Stimulated activated CD8-positive, alpha-beta memory T cell treated with anti-CD3 and anti-CD28 coated beads, Interleukin-15, amount 100 ng/mL, for 4 hours (primary cell): ENCODE measurements around the gene EID3.
"Not testable (repeated sequence)": the region's sequence is repeated elsewhere in the genome, so short reads cannot be mapped to it uniquely, and the experiment has no call there.

ENCODE experiments used
- DNase-seq, 2 donors: peaks; one replicate each; pipeline ENCODE4 v3.0.0-alpha.2; 2020; ENCODE audit warnings: low read depth in 2 of 2

Gene EID3

GRCh38 chr12:104303538-104304151 lies at the start of gene EID3:
Gene EID3, plus strand, starts transcription at chr12:104303739. Its CDS starts 196 bp downstream, at chr12:104303935.
- DNase-seq = peak; percentile 79 to 82

DNA sequence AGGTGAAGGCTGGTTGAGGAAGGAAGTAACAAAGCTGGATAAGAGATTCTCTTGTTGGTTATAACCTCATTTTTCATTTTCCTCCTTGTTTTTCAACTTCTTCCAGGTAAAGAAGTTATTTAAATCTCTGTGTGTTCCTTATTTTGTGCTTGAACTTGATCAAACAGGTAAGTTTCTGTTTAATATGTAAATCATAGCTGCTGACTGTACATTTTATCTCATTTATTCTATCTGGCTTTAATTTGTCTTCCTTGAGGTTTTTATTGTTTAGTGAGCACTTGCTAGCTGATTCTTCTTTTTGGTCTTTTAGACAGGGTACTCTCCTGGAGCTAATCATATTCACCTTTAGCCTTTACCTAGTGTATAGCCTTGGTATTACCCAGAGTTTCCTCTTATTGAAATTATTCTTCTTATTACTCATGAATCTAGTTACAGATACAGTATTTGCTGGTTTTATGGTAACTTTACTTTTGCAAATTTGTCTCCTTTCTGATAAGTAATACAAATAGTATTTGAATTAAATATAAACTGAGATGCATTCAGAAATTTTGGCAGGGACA lies 45.5 kb upstream of the EID3 start:
- DNase-seq = no peak

GRCh38 chr12:104258476-104259067 lies 45.0 kb upstream of the EID3 start:
- no peak for DNase-seq

DNA sequence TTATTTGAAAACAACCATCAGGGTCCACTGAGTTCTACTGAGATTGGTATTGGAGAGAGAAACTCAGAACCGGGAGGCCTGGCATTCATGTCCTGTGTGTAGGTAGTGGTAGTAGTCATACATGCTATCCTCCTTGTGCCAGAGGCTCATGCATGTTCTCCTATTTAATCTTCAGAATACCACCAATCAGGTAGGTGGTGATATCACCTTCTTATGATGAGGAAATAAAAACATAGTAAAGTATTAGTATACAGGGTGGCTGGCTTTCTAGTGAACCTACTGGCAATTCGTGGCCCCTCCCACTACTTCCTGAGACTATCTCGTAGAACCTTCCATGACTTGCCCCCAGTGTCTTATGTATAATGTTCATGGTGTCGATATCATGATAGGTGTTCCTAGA lies 40.5 kb upstream of the EID3 start:
- no peak for DNase-seq

DNA sequence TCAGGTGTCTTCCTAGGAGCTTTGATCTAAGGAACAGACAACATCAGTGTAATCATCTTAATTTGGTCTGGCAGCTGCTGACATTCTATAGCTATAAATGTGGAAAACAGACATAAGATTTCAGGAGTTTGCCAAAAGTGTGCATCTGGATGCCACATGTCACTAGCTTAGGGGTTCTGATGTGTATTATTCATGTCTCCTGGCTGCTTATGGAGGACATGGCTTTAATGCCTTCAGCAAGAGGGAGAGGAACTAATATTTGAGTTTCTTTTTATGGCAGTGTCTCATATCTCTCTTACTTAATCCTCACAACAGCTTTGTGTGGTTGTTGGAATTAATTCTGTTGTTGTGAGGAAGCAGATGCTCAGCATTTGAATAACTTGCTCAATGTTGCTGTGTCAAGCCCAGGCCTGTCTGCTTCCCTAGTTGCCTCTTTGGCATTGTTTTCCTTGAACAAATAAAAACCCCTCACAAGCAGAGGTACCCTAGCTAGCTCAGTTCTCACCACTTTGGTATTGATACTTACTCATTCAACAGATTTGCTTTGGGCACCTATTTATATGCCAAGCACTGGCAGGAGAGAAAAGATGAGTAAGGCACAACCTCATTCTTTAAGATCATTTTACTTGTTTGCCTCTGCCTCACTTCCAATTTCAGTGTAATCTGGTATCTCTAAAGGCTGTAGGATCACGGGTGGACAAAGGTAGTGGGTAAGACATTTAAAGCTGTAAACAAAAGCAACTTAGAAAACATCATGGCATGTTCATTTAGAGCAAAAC lies 39.8 kb upstream of the EID3 start:
- no peak for DNase-seq

GRCh38 chr12:104265436-104265835 lies 38.1 kb upstream of the EID3 start:
- not testable (repeated sequence) for DNase-seq

DNA sequence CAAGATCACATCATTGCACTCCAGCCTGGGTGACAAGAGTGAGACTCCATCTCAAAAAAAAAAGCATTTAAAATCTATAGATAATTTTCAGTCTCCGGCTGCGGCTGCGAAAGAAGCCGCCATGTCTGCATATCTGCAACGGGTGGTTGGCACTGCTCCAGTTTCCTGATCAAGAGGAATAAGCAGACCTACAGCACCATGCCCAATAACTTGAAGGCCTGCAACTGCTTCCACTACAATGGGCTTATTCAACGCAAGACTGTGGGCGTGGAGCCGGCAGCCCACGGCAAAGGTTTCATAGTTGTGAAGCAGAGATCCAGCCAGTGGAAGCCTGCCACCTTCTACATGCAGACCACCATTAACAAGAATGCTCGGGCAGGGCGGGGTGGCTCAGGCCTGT lies 30.6 kb upstream of the EID3 start:
- no peak for DNase-seq

DNA sequence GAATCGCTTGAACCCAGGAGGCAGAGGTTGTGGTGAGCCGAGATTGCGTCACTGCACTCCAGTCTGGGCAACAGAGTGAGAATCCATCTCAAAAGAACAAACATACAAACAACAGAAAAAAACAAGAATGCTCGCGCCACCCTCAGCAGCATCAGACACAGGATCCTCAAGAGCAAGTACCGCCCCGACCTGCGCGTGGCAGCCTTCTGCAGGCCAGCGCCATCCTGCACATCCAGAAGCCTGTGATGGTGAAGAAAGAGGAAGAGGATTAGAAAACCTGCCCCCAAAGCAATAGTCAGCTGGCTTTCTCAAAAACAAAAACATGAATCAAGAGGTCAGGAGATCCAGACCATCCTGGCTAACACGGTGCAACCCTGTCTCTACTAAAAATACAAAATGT lies 30.0 kb upstream of the EID3 start:
- DNase-seq = no peak

GRCh38 chr12:104274811-104275210 lies 28.7 kb upstream of the EID3 start:
- DNase-seq = no peak

DNA sequence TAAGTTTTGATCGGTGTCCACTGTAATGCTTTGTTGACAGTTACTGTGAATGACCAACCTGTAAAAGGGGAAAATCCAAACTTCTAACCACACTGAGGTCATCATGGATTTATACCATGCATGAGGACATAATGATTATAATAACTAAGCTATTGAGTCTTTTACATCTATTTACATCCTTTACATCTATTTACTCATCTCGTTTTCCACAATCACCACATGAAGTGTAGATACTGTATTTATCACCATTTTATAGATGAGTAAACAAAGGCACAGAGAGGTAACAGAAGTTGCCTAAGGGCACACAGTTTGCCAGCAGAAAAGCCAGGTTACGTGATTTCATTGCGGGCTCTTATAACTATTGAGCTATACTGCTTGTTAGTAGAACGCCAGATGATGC lies 27.9 kb upstream of the EID3 start:
- no peak for DNase-seq

GRCh38 chr12:104276273-104277131 lies 27.0 kb upstream of the EID3 start:
- no peak for DNase-seq

DNA sequence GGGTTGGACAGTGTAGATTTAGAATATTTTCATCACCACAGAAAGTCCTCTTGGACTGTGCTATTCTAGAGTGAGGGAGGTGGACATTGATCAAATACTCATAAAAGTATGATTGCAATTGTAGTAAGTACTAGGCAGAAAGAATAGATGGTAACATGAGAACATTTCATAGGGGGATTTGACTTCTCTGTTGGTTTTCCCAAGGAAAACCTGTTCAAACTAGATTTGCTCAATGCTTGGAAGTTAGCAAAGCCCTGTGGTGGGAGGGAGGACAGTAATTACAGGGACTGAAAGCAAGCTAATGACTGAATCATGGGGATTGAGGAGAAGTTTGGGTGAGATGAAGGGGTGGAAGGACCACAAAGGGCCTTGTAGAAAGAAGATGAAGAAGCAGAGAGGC lies 24.4 kb upstream of the EID3 start:
- DNase-seq = no peak

GRCh38 chr12:104280111-104280510 lies 23.4 kb upstream of the EID3 start:
- DNase-seq = no peak

GRCh38 chr12:104280717-104281458 lies 22.7 kb upstream of the EID3 start:
- no peak for DNase-seq

- DNase-seq = no peak
Observed at GRCh38 chr12:104281636-104282035, 21.9 kb upstream of the EID3 start.

- no peak for DNase-seq
Observed at GRCh38 chr12:104282109-104282508, 21.4 kb upstream of the EID3 start.

DNA sequence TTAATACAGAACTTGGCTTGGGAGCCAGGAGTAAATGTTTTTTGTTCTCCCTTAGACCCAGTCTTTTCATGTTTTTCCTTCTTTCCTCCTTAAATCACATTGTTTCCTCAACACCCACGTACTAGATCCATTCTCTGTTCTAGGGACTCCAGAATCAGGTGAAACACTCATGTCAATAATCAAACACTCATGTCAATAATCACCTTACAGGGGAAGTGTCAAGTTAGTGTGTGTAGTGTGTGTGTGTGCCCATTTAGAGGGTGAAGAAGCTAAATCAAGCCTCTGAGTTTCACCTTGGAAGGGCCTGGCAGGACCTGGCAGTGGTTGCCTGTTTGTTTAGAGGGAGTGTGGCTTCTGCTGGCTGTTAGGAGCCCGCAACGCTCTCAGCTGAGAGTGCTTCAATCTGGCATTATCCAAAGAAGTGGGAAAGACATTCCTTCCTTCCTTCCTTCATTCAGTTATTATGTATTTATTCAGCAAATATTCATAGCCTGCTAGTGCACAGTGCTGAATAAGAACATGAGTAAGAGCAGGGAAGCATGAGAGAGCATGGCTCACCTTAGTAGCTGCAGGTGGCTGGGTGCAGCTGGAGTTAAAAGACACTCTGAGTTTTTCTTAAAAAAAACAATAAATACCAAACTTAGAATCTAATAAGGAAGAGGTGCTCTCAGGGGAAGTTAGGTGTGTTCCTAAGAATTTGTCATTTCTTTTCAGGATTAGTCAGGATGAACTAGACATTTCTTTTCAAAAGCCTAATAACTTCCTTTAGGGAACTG lies 17.6 kb upstream of the EID3 start:
- no peak for DNase-seq

- peak; percentile 78 to 87 for DNase-seq
Observed at GRCh38 chr12:104286516-104287482, 16.7 kb upstream of the EID3 start.

DNA sequence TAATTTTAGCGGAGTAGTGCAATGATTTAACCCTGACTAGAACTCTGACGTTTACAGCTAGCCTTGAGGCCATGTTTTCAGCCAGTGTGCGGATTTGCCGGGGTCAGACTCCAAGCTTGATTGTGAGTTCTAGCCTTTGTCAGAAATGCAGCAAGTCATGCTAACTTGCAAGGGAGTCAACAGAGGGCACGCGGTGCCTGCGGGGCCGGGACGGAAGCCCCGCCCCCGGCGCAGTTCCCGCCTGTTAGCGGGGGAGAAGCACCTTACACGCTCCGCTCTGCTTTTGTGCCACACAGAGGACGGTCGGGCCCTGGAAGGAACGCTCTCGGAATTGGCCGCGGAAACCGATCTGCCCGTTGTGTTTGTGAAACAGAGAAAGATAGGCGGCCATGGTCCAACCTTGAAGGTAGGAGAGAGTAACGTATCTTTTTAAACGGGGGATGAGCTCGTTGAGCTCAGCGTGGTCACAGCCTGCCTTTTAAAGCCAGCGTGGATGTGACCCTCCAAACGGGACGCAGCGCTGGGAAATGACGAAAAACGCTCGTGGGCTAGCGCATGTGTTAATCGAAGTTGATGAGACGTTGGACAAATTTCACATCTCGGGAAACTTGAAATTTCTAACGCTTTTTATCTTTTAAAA lies 14.8 kb upstream of the EID3 start:
- peak; percentile 72 to 76 for DNase-seq
